Measurements from ENCODE around the gene LAMA2. TPM values are rescaled to one million over a fixed set of nuclear protein-coding genes. Genes with fewer than 3 reads are reported as not detected.

Gene LAMA2
- total RNA-seq, 1 experiment from 2014 or later = 4.2 TPM

DNA sequence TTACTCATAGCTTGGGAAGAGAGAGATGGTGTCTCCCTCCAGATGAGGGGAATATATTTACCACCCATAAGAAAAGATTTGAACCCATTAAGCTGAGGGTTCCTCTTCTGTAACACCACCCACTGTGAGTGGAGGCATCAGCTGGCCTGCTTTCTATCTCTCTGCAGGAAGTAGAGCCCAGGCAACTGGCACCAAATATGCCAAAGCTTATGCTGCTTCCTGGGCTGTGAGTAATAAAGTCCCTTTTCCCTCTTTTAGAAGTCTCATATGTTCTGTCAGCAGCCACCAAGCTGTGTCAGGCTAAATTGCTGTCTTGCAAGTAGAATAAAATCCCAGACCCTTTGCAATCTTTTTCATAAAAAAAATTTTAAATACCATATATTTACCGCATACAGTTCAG, 241.4 kb downstream of the LAMA2 start:
- Histone ChIP-seq H2AFZ (ENCODE audit: low read length) (no peak overlapping the region), H4K20me1 (ENCODE audit: control insufficient read depth, insufficient read depth, insufficient read length) (no peaks in the 10 kb centered on the region), H3K4me1 (ENCODE audit: insufficient read depth, low read length) (no peaks in the 10 kb centered on the region), H2BK12ac (ENCODE audit: insufficient read length, low read depth, low read length) (no peak overlapping the region), H3K56ac (ENCODE audit: insufficient read length, low read depth, low read length) (no peak overlapping the region), H3K23me2 (ENCODE audit: insufficient read length, low read depth, low read length, poor library complexity, severe bottlenecking) (no peaks in the 10 kb centered on the region), H2BK5ac (ENCODE audit: insufficient read length, low read length) (no peak overlapping the region), H3K4ac (ENCODE audit: low read depth, low read length) (no peak overlapping the region), H3T11ph (ENCODE audit: low read length) (no peak overlapping the region), H3K9ac (ENCODE audit: extremely low read depth, insufficient read length, low read length) (no peak overlapping the region), H2AK5ac (ENCODE audit: insufficient read length, low read length) (no peak overlapping the region), H4K5ac (ENCODE audit: insufficient read length, low read depth, low read length) (no peak overlapping the region), H2BK20ac (ENCODE audit: low read depth, low read length, poor library complexity, severe bottlenecking) (no peak overlapping the region), H3K79me1 (ENCODE audit: insufficient read depth, low read depth, low read length, poor library complexity, severe bottlenecking) (no peaks in the 10 kb centered on the region), H3K27me3 (ENCODE audit: insufficient read depth, low read length) (no peaks in the 10 kb centered on the region), H2BK120ac (ENCODE audit: low read depth, low read length, poor library complexity, severe bottlenecking) (no peak overlapping the region), H3K23ac (ENCODE audit: insufficient read length, low read depth, low read length) (no peak overlapping the region), H4K91ac (ENCODE audit: insufficient read length, low read depth, low read length) (no peak overlapping the region), H2BK15ac (ENCODE audit: low read depth, low read length) (no peak overlapping the region), H3K9me3 (ENCODE audit: control insufficient read depth, low read depth, low read length) (no peaks in the 10 kb centered on the region), H3K79me2 (ENCODE audit: insufficient read depth, low read length) (no peaks in the 10 kb centered on the region), H3K4me2 (ENCODE audit: insufficient read depth, insufficient read length, low read length) (no peak overlapping the region), H3K27ac (ENCODE audit: insufficient read length, low read depth, low read length) (no peak overlapping the region), H4K8ac (replicated peaks; ENCODE audit: insufficient read length, low read depth, low read length) (no peak overlapping the region), H3K18ac (ENCODE audit: insufficient read length, low read depth, low read length) (no peak overlapping the region), H3K14ac (ENCODE audit: insufficient read depth, low read length) (no peak overlapping the region)
- TF ChIP-seq, protein P1, sequence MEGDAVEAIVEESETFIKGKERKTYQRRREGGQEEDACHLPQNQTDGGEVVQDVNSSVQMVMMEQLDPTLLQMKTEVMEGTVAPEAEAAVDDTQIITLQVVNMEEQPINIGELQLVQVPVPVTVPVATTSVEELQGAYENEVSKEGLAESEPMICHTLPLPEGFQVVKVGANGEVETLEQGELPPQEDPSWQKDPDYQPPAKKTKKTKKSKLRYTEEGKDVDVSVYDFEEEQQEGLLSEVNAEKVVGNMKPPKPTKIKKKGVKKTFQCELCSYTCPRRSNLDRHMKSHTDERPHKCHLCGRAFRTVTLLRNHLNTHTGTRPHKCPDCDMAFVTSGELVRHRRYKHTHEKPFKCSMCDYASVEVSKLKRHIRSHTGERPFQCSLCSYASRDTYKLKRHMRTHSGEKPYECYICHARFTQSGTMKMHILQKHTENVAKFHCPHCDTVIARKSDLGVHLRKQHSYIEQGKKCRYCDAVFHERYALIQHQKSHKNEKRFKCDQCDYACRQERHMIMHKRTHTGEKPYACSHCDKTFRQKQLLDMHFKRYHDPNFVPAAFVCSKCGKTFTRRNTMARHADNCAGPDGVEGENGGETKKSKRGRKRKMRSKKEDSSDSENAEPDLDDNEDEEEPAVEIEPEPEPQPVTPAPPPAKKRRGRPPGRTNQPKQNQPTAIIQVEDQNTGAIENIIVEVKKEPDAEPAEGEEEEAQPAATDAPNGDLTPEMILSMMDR (conservative IDR thresholded peaks at IDR 0.05) = no peak
- Mint-ChIP-seq H3K27ac (no peak overlapping the region), H3K9me3 (no peaks in the 10 kb centered on the region), H3K27me3 (ENCODE audit: low read depth) (no peaks in the 10 kb centered on the region), H3K36me3 (ENCODE audit: insufficient read depth in 1 of 3, low read depth in 3 of 3) (no peaks in the 10 kb centered on the region), H3K4me3 (no peak overlapping the region), H3K4me1 (no peaks in the 10 kb centered on the region)
- WGBS (ENCODE audit: extremely low coverage, insufficient read length, low lambda C conversion rate) = 100% methylated on average over 1 of the region's 1 CpG
- DNase-seq = no peak
